Measurements from ENCODE around the gene ARL6.

DNA sequence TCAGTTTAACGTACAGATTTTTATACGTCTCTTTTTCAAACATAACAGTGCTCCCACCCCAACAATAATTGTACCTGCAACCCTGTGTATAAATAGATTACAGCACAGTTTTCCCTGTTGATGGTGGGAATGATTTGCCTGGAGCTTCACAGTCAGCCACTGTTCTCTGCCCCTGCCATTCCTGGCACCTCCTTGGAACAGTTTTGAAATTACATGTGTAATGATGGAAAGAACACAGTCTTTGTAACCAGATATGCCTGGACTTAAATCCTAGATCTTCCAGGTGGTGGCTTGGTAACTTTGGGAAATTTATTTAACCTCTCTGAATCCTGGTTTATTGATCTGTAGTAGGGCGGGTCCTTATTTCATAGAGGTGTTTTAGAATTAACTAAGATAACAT is 84.2 kb downstream of the ARL6 start:
- TF ChIP-seq, protein P1, sequence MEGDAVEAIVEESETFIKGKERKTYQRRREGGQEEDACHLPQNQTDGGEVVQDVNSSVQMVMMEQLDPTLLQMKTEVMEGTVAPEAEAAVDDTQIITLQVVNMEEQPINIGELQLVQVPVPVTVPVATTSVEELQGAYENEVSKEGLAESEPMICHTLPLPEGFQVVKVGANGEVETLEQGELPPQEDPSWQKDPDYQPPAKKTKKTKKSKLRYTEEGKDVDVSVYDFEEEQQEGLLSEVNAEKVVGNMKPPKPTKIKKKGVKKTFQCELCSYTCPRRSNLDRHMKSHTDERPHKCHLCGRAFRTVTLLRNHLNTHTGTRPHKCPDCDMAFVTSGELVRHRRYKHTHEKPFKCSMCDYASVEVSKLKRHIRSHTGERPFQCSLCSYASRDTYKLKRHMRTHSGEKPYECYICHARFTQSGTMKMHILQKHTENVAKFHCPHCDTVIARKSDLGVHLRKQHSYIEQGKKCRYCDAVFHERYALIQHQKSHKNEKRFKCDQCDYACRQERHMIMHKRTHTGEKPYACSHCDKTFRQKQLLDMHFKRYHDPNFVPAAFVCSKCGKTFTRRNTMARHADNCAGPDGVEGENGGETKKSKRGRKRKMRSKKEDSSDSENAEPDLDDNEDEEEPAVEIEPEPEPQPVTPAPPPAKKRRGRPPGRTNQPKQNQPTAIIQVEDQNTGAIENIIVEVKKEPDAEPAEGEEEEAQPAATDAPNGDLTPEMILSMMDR (conservative IDR thresholded peaks at IDR 0.05; ENCODE audit: low read length): no peak
- TF ChIP-seq EZH2phosphoT487 (IDR thresholded peaks at IDR 0.05; ENCODE audit: borderline replicate concordance): no peak

All from Loucy (cell line).